Stimulated activated CD8-positive, alpha-beta memory T cell treated with anti-CD3 and anti-CD28 coated beads, Interleukin-4, amount 100 ng/mL, for 4 hours (primary cell): ENCODE results near the gene PPCS.

Source experiments
- DNase-seq, 2 donors: peaks; one replicate each; pipeline ENCODE4 v3.0.0-alpha.2; 2020; ENCODE audit warnings: low read depth in 2 of 2, low spot score in 1 of 2

PPCS gene

GRCh38 chr1:42456010-42456753 is at the start of gene PPCS, which contains the start of gene ZMYND12:
Gene PPCS (plus strand): TSS chr1:42456543. CDS start chr1:42456566, 23 bp downstream.
Gene ZMYND12 (minus strand): TSS chr1:42456022. CDS start chr1:42455997, 25 bp downstream.
- peak; percentile 82 for DNase-seq

GRCh38 chr1:42414551-42415496 is 41.5 kb upstream of the PPCS start:
- no peak for DNase-seq

GRCh38 chr1:42417166-42417565 is 39.2 kb upstream of the PPCS start:
- no peak for DNase-seq

- DNase-seq = no peak
Observed at GRCh38 chr1:42418516-42418915, 37.8 kb upstream of the PPCS start.

GRCh38 chr1:42419126-42419821 is 37.1 kb upstream of the PPCS start:
- DNase-seq = no peak

GRCh38 chr1:42420121-42420520 is 36.2 kb upstream of the PPCS start:
- no peak for DNase-seq

- DNase-seq = no peak
Observed at GRCh38 chr1:42420911-42421585, 35.3 kb upstream of the PPCS start.

GRCh38 chr1:42422737-42423136 is 33.6 kb upstream of the PPCS start:
- no peak for DNase-seq

- no peak for DNase-seq
Observed at GRCh38 chr1:42423681-42424080, 32.7 kb upstream of the PPCS start.

GRCh38 chr1:42424201-42424600 is 32.1 kb upstream of the PPCS start:
- no peak for DNase-seq

GRCh38 chr1:42427240-42427639 is 29.1 kb upstream of the PPCS start:
- DNase-seq = no peak

- no peak for DNase-seq
Observed at GRCh38 chr1:42429603-42430002, 26.7 kb upstream of the PPCS start.

- DNase-seq = no peak
Observed at GRCh38 chr1:42430286-42431135, 25.8 kb upstream of the PPCS start.

GRCh38 chr1:42431514-42431913 is 24.8 kb upstream of the PPCS start:
- DNase-seq = no peak

- no peak for DNase-seq
Observed at GRCh38 chr1:42432714-42433113, 23.6 kb upstream of the PPCS start.

GRCh38 chr1:42433369-42433768 is 23.0 kb upstream of the PPCS start:
- no peak for DNase-seq

GRCh38 chr1:42434340-42434739 is 22.0 kb upstream of the PPCS start:
- no peak for DNase-seq

- DNase-seq = no peak
Observed at GRCh38 chr1:42439940-42440339, 16.4 kb upstream of the PPCS start.

GRCh38 chr1:42442662-42443061 is 13.7 kb upstream of the PPCS start:
- no peak for DNase-seq

- no peak for DNase-seq
Observed at GRCh38 chr1:42449256-42449655, 7.1 kb upstream of the PPCS start.
